HG03378 (cell line): Measurements from ENCODE around the gene CLIP3.

Experiments used
- ATAC-seq: cut with Tn5 transposase; IDR thresholded peaks from one replicate; pipeline ENCODE4 v1.9.1; 2021; ENCODE audit warnings: mild to moderate bottlenecking, moderate library complexity; ENCODE audit not compliant: unreplicated experiment

Gene CLIP3

GRCh38 chr19:35978832-35979365 lies 53.8 kb downstream of the CLIP3 start:
- no peak for ATAC-seq

DNA sequence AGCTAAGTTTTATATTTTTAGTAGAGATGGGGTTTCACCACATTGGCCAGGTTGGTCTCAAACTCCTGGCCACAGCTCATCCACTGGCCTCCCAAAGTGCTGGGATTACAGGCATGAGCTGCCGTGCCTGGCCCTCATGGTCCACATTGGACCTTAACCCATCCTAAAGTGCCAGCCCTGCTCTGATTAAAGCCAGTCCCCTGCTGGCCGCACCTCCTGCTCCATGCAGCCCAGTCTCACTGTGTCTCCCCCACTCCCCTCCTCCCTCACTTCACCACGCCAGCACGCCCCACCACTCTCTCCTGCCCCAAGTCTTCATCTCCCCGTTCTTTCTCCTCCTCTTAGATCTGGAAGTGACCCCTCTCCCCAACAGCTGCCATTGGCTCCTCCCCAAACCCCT lies 54.4 kb downstream of the CLIP3 start:
- ATAC-seq, result no peak

- ATAC-seq, result no peak
Observed at GRCh38 chr19:35977446-35978222, 55.0 kb downstream of the CLIP3 start.

- ATAC-seq, result no peak
Observed at GRCh38 chr19:35975608-35976214, 57.0 kb downstream of the CLIP3 start.

DNA sequence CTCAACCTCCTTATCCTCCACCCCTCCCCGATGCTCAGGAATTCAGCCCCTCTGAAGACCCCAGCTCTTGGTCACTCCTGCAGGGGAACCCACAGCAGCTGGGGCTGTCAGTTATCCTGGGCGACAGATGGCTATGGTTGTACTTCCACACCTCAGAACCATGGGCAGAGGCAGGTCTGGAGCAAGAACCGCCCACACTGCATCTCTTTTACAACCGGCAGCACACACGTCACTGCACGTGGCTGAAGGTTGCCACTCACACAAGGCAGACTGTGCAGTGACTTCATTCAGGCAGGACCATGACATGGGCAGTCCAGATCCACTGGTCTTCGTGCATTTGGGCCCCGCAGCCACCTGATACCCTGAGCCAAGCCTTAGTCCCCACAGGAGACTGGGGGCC lies 59.2 kb downstream of the CLIP3 start:
- ATAC-seq, result no peak

DNA sequence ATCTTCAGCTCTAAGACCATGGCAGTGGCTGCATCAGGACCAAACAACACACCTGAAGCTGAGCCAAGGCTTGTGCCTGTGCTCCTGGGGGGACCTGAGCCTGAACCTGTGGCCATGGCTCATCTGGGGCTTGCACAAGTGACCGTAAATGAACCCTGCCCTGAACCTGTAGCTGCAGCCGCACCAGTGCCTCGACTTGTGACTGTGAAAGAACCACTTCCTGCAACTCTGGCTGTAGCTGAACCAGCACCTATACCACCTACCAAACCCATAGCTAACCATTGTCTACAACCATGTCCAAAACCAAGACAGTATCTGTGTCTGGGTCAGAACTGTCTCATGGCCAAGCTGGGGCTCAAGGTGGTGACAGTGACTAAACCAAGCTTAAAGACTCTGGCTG lies 65.9 kb downstream of the CLIP3 start:
- ATAC-seq, result no peak
